ENCODE results near the gene AKT3. TPM values are rescaled to one million over a fixed set of nuclear protein-coding genes. Genes with fewer than 3 reads are reported as not detected.

Gene AKT3
- total RNA-seq, 2 experiments from 2014 or later, result 28.3 to 31.5 TPM

DNA sequence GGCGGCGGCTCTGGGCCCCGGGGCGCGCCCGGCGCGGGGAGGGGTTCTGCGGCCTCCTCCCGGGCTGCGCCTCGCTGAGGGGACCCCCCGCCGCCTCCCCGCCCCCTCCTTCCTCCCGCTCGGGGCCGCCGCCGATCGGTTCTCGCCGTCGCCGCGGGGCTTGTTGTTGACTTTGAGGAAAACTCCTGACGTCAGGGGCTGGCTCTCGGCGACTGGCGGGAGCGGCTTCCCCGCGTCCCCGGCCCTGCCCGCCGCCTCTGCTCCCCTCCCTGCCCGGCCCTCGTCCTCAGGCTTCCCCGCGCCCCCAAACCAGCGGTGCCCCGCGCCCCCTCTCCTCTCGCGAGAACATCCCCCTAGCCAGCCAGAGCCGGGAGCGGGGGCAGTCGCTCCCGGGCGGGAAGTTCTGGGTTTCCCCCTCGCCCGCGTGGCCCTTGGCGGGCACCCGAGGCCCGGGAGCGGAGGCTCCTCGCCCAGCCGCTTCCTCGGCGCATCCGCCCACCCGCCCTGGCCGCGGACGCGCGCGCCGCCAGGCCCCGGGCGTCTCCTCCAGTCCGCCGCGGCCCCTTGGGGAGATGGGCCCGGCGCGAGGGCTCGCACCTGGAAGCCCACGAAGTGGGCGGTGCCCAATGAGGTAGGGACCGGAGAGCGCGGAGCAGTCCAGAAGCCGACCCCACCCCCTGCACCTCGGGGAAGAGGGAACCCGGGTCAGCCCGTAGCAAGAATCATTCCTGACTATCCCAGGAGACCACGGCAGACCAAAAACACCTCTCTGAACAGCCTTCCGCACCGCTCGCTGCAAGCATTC lies 611 bp upstream of the AKT3 start:
- POLR2A ChIA-PET, result no interaction called here
- Mint-ChIP-seq H3K4me1 (peaks cover 26% of the 10 kb centered on the region), H3K36me3 (ENCODE audit: low read depth) (peaks cover 3% of the 10 kb centered on the region), H3K9me3 (no peaks in the 10 kb centered on the region), H3K4me3 (peak overlapping the region; percentile 87), H3K27ac (peak overlapping the region; percentile 94), H3K27me3 (peaks cover 24% of the 10 kb centered on the region)
- DNase-seq, result peak; percentile 52
- CTCF ChIA-PET, result no interaction called here

DNA sequence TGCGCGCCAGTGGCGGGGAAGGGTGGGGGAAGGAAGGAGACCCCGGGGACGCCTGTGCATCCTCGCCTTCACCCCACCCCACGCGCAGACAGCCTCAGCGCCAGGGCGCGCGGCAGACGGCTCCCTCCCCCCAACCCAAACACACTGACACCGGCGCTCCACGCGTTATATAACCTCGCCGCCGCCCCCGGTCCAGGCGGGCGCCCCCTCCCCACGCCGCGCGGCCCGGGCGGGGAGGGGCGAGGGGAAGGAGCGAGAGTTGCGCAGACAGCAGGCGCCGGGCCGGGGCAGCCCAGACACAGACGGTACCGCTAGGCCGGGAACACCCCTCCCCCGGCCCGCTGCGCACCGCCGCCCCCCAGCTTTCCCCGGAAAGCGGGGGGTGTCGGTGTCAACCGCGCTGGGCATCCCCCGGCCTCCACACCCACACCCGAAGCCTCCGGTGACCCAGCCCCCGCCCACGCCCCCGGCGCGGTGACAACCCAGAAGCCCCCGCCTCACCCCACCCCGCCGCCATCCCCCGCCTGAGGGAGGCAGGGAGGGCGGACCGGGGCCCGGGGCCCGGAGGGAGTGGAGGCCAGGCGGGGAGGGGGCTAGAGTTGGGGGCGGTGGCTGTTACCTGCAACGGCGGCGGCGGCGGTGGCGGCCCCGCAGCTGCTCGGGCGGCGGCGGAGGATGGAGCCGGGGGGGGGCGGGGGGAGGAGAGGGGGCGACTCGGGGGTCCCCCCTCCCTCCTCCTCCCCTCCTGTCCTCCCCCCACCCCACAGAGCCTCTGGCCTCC lies 432 bp downstream of the AKT3 start:
- ChIA-PET CTCF (no interaction called here), POLR2A (no interaction called here)
- Mint-ChIP-seq H3K4me3 (peak overlapping the region; percentile 89), H3K27me3 (peaks cover 21% of the 10 kb centered on the region), H3K9me3 (no peaks in the 10 kb centered on the region), H3K27ac (peak overlapping the region; percentile 94), H3K36me3 (ENCODE audit: low read depth) (peaks cover 3% of the 10 kb centered on the region), H3K4me1 (peaks cover 26% of the 10 kb centered on the region)
- DNase-seq, result peak; percentile 44

DNA sequence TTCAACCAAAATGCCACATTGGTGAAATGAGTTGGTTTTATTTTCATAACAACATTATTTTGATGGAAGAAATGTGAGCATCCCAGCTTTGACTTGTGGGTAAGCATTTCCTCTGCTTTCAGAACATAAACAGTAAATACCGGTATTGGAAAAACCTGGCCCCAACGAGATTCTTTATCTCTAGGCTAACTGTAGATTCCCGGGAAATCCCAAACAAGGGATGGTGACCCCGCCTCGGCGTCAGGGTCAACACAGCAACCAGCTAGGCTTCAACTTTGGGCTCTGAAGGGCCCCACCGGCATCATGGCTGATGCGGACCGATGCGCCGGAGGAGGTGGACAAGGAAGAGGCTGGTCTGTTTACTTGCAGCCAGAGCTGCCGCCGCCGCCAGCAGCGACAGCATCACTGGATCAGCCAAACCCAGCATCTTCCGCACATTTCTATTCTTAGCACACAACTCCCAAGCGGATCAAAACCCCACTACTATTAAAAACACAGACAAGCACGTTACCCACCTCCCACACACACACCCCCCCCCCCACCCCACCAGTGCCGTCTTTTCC lies 1.1 kb downstream of the AKT3 start:
- peak overlapping the region; percentile 94 for H3K27ac Mint-ChIP-seq
- peaks cover 21% of the 10 kb centered on the region for H3K27me3 Mint-ChIP-seq
- ChIA-PET CTCF (no interaction called here), POLR2A (no interaction called here)
- H3K36me3 Mint-ChIP-seq (ENCODE audit: low read depth), result peaks cover 6% of the 10 kb centered on the region
- H3K4me1 Mint-ChIP-seq, result peaks cover 28% of the 10 kb centered on the region
- H3K4me3 Mint-ChIP-seq, result peak overlapping the region; percentile 89
- DNase-seq, result peak; percentile 44
- H3K9me3 Mint-ChIP-seq, result peaks cover 2% of the 10 kb centered on the region

DNA sequence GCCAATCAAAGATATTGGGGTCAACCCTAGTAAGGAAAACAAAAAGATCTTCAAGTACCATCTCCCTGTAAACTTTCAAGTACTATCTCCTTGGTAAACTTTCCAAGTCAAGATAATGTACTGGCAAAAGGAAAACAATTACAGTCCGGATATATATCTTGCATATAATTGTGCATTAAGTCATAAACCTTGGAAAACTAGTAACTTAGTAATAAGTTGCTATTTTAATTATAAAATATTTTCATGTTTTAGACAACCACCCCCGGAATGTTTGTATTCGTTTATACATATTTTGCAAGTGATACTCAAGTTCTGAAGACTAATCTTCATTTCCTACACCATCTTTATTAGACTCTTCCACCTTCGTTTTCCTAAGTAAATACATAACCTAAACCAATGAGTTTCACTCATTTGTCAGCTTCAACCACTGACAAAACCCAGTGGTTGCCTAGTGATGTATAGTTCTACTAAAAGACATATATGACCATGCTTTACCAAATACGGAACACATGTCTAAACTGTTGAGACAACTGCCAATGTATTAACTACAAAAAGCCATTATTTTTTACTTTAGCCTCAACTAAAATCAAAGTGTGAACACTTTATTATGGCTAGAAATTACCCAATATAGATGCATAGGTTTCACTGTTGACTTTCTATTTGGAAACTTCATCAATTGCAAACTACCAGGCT lies 1.7 kb downstream of the AKT3 start:
- CTCF ChIA-PET, result no interaction called here
- no peak for DNase-seq
- POLR2A ChIA-PET, result no interaction called here
- H3K9me3 Mint-ChIP-seq, result peaks cover 3% of the 10 kb centered on the region
- H3K27me3 Mint-ChIP-seq, result peaks cover 19% of the 10 kb centered on the region
- H3K27ac Mint-ChIP-seq, result peak overlapping the region; percentile 94
- H3K36me3 Mint-ChIP-seq (ENCODE audit: low read depth), result peaks cover 7% of the 10 kb centered on the region
- H3K4me3 Mint-ChIP-seq, result peak overlapping the region; percentile 89
- peaks cover 29% of the 10 kb centered on the region for H3K4me1 Mint-ChIP-seq

GRCh38 chr1:243846761-243847160 lies 3.3 kb downstream of the AKT3 start:
- ChIA-PET CTCF (no interaction called here), POLR2A (no interaction called here)
- Mint-ChIP-seq H3K9me3 (peaks cover 4% of the 10 kb centered on the region), H3K4me1 (peaks cover 37% of the 10 kb centered on the region), H3K27ac (no peak overlapping the region), H3K4me3 (no peak overlapping the region), H3K27me3 (peaks cover 16% of the 10 kb centered on the region), H3K36me3 (ENCODE audit: low read depth) (peaks cover 13% of the 10 kb centered on the region)
- no peak for DNase-seq

- POLR2A ChIA-PET, result interaction anchor here (0.7 kb wide), 1 partner anchor 229 kb away, joined by 3 read pairs; no protein-coding TSS in a partner anchor
Observed at GRCh38 chr1:243845888-243846287, 4.2 kb downstream of the AKT3 start.

GRCh38 chr1:243844186-243844585 lies 5.9 kb downstream of the AKT3 start:
- Mint-ChIP-seq H3K27me3 (peaks cover 16% of the 10 kb centered on the region), H3K9me3 (peaks cover 4% of the 10 kb centered on the region), H3K4me3 (no peak overlapping the region), H3K4me1 (peaks cover 29% of the 10 kb centered on the region), H3K27ac (no peak overlapping the region), H3K36me3 (ENCODE audit: low read depth) (peaks cover 13% of the 10 kb centered on the region)
- DNase-seq, result no peak
- POLR2A ChIA-PET, result no interaction called here
- CTCF ChIA-PET, result no interaction called here

More at GRCh38 chr1:243845888-243846287, 4.2 kb downstream of the AKT3 start:
- H3K27ac Mint-ChIP-seq, result no peak overlapping the region
- CTCF ChIA-PET, result no interaction called here
- peaks cover 13% of the 10 kb centered on the region for H3K36me3 Mint-ChIP-seq (ENCODE audit: low read depth)
- H3K27me3 Mint-ChIP-seq, result peaks cover 16% of the 10 kb centered on the region
- H3K9me3 Mint-ChIP-seq, result peaks cover 4% of the 10 kb centered on the region
- no peak overlapping the region for H3K4me3 Mint-ChIP-seq
- peaks cover 29% of the 10 kb centered on the region for H3K4me1 Mint-ChIP-seq
- no peak for DNase-seq

- H3K9me3 Mint-ChIP-seq, result peaks cover 4% of the 10 kb centered on the region
- H3K4me3 Mint-ChIP-seq, result no peak overlapping the region
- peak overlapping the region; percentile 54 for H3K27ac Mint-ChIP-seq
- ChIA-PET POLR2A (no interaction called here), CTCF (no interaction called here)
- H3K4me1 Mint-ChIP-seq, result peaks cover 26% of the 10 kb centered on the region
- peaks cover 9% of the 10 kb centered on the region for H3K36me3 Mint-ChIP-seq (ENCODE audit: low read depth)
- peaks cover 6% of the 10 kb centered on the region for H3K27me3 Mint-ChIP-seq
- no peak for DNase-seq
Observed at GRCh38 chr1:243842978-243843511, 7.0 kb downstream of the AKT3 start.

- peaks cover 16% of the 10 kb centered on the region for H3K36me3 Mint-ChIP-seq (ENCODE audit: low read depth)
- no peak overlapping the region for H3K27ac Mint-ChIP-seq
- H3K4me3 Mint-ChIP-seq, result no peak overlapping the region
- peaks cover 5% of the 10 kb centered on the region for H3K9me3 Mint-ChIP-seq
- CTCF ChIA-PET, result no interaction called here
- H3K27me3 Mint-ChIP-seq, result peaks cover 5% of the 10 kb centered on the region
- no peak for DNase-seq
- H3K4me1 Mint-ChIP-seq, result peaks cover 32% of the 10 kb centered on the region
- POLR2A ChIA-PET, result no interaction called here
Observed at GRCh38 chr1:243842161-243842560, 7.9 kb downstream of the AKT3 start.

- H3K4me3 Mint-ChIP-seq, result no peak overlapping the region
- CTCF ChIA-PET, result no interaction called here
- H3K27me3 Mint-ChIP-seq, result peaks cover 1% of the 10 kb centered on the region
- POLR2A ChIA-PET, result no interaction called here
- peaks cover 20% of the 10 kb centered on the region for H3K36me3 Mint-ChIP-seq (ENCODE audit: low read depth)
- no peak overlapping the region for H3K27ac Mint-ChIP-seq
- peaks cover 7% of the 10 kb centered on the region for H3K9me3 Mint-ChIP-seq
- H3K4me1 Mint-ChIP-seq, result peaks cover 29% of the 10 kb centered on the region
- DNase-seq, result no peak
Observed at GRCh38 chr1:243841507-243841906, 8.5 kb downstream of the AKT3 start.

- Mint-ChIP-seq H3K4me1 (peaks cover 21% of the 10 kb centered on the region), H3K27ac (peak overlapping the region; percentile 89)
- DNase-seq, result peak; percentile 18
Observed at GRCh38 chr1:243837907-243838535, 12.0 kb downstream of the AKT3 start.

GRCh38 chr1:243834130-243834529 lies 15.9 kb downstream of the AKT3 start:
- H3K36me3 Mint-ChIP-seq (ENCODE audit: low read depth), result peaks cover 36% of the 10 kb centered on the region
- H3K4me1 Mint-ChIP-seq, result peaks cover 15% of the 10 kb centered on the region
- ChIA-PET POLR2A (no interaction called here), CTCF (no interaction called here)
- peaks cover 24% of the 10 kb centered on the region for H3K9me3 Mint-ChIP-seq
- no peaks in the 10 kb centered on the region for H3K27me3 Mint-ChIP-seq
- no peak overlapping the region for H3K27ac Mint-ChIP-seq
- H3K4me3 Mint-ChIP-seq, result no peak overlapping the region
- no peak for DNase-seq

More at GRCh38 chr1:243837907-243838535, 12.0 kb downstream of the AKT3 start:
- H3K9me3 Mint-ChIP-seq, result peaks cover 24% of the 10 kb centered on the region
- CTCF ChIA-PET, result interaction anchor here (0.6 to 1.4 kb wide), 3 partner anchors 22 to 431 kb away, joined by 3 to 4 read pairs (median 4); no protein-coding TSS in a partner anchor
- H3K27me3 Mint-ChIP-seq, result no peaks in the 10 kb centered on the region
- POLR2A ChIA-PET, result no interaction called here
- no peak overlapping the region for H3K4me3 Mint-ChIP-seq
- H3K36me3 Mint-ChIP-seq (ENCODE audit: low read depth), result peaks cover 39% of the 10 kb centered on the region
